GM19328 (cell line): ENCODE measurements around the gene NECAB3.

Experiments
- ATAC-seq: cut with Tn5 transposase; IDR thresholded peaks from one replicate; pipeline ENCODE4 v1.9.1; 2021; ENCODE audit warnings: mild to moderate bottlenecking, moderate library complexity; ENCODE audit not compliant: unreplicated experiment

Gene NECAB3

DNA sequence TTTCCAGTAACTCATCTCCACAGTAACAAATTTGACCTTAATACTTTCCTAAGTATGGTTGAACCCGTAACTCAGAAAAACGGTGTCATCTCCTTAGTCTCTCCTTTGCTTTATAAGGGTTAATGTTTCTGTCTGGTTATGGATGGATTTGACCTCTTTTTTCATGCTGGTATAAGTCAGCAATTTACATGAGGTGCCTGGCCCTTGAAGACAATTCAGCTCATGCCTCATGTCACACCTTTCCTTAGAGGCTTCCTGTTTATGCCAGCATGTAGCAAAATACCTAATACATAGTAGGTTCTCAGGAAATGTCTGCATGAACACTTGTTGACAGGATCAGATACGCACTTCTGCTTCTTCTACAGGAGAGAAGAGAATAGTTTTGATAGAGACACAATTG, 49.8 kb downstream of the NECAB3 start:
- ATAC-seq: no peak

DNA sequence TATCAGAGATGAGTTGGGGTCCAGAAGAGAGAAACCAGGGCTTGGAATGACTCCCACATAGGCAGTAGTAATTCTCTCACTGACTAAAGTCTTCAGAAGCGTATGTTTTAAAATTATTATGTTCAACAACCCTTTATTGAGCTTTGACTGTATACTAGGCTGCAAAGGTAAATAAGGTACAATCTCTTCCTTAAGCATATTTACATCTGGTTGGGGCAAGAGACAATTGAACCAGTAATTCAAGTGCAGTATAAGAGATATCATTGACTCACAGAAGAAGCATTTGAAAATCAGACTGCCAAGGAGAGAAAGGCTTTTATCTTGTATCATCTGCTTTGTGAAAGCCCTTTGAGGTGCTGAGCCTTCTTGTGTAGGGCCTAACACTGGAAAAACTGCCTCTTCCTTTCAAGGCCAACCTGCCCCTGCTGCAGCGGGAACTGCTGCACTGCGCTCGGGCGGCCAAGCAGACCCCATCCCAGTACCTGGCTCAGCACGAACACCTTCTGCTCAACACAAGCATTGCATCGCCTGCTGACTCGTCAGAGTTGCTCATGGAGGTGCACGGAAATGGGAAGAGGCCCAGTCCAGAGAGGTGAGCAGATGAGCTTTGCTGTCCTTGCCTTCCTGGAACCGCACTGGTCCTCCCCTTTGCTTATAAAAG, 51.4 kb downstream of the NECAB3 start:
- no peak for ATAC-seq

DNA sequence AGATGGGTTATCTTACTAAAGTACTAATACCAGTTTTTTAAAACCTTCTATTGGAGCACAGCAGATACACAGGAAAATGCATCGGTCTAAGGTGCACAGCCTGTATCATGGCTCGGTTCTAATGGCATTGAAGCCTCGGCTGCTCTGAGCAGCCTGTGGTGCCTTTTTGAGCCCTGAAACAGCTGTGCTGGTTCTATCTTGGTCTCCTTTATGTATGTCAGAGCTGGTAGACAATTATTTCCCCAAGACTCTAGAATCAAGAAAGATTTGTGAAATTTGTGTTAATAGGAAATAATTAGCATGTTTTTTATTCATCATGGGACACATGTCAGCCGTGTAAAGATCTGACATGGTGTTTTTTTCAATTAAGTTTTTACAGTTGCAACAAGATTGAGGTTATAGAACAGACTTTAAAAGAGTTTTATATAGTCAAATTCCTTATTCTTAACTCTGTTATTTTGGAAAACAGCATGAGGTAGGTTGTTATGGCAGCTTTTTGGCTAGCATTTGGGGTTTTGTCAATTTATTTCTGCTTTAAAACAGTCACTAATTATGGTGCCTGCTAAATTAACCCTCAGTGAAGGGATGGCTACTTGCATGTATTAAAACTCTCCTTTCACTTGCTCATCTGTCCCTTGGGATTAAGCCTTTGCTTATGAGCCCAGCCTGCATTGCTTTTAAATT, 52.4 kb downstream of the NECAB3 start:
- no peak for ATAC-seq

DNA sequence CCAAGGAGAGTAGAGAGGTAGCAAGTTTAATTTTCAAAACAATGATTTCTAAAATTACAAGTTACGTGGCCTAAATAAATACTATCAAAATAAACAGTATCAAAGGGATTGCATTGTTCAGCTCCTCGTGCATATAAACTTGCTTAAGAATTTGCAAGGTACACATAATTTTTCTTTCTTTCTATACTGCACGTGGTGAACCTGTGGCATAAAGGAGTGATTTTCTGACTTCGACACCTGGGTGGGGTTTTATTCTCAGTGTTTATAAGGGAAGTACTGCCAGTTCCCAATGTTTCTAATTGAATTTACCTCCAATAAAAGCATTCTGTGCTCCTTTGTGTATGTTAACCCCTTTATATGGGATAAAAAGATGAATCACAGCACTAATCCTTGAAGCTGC, 62.2 kb downstream of the NECAB3 start:
- no peak for ATAC-seq

DNA sequence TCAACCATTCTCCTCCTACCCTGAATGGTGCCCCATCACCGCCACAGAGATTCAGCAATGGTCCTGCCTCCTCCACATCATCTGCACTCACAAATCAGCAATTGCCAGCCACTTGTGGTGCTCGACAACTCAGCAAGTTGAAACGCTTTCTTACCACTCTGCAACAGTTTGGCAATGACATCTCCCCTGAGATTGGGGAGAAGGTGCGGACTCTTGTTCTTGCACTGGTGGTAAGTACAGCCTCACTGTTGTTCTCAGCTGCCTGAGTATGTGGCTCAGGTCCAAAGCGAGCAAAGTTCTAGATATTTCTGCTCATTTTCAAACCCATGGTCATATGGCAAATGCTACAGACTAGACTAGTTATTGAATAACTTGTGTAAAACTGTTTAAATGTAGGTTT, 63.1 kb downstream of the NECAB3 start:
- ATAC-seq: no peak

DNA sequence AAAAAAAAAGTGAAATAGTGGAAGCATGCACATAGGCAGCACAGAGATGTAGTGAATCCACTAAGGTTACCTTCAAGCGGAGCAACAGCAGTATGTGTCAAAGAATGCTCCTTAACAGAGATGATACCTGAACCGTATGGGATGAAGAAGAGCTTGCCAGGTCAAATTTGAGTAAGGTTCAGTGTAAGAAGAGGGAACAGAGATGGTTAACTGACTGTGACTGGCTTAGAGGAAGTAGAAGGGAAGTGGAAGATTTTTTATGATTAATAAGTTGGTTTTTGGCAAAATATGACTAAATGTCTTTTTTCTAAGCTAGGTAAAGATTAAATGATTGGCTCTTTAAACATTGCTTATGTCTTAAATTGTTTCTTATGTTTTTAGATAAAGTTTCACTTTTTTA, 64.7 kb downstream of the NECAB3 start:
- no peak for ATAC-seq
